OCI-LY1 (cell line): Measurements from ENCODE around the gene CEMIP.

ENCODE experiments used
- EZH2 ChIP-seq: fragments of 200-600 bp; sonication (generic), shearing (Covaris generic); IDR thresholded peaks from 2 replicates; pipeline ENCODE4 v1.8.0; 2017; ENCODE audit warnings: borderline replicate concordance, mixed run types, mild to moderate bottlenecking, antibody characterized with exemption, low read length, moderate library complexity, mixed read lengths
- TF ChIP-seq, protein P1 (sequence below): fragments of 200-600 bp; sonication (generic), shearing (Covaris generic); IDR thresholded peaks from 2 replicates; pipeline ENCODE4 v1.5.1; 2017; ENCODE audit warnings: mild to moderate bottlenecking, antibody characterized with exemption, low read length, moderate library complexity, mixed read lengths

- TF ChIP-seq, protein P1, sequence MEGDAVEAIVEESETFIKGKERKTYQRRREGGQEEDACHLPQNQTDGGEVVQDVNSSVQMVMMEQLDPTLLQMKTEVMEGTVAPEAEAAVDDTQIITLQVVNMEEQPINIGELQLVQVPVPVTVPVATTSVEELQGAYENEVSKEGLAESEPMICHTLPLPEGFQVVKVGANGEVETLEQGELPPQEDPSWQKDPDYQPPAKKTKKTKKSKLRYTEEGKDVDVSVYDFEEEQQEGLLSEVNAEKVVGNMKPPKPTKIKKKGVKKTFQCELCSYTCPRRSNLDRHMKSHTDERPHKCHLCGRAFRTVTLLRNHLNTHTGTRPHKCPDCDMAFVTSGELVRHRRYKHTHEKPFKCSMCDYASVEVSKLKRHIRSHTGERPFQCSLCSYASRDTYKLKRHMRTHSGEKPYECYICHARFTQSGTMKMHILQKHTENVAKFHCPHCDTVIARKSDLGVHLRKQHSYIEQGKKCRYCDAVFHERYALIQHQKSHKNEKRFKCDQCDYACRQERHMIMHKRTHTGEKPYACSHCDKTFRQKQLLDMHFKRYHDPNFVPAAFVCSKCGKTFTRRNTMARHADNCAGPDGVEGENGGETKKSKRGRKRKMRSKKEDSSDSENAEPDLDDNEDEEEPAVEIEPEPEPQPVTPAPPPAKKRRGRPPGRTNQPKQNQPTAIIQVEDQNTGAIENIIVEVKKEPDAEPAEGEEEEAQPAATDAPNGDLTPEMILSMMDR, result no peak
- no peak for TF ChIP-seq EZH2
Measured at GRCh38 chr15:80984856-80985255, 205.7 kb downstream of the CEMIP start.
